Body of pancreas (tissue), 4 donors: ENCODE measurements around the gene EPOP.

Source experiments
- CTCF ChIP-seq, 7 experiments: fragments of 450-650 bp in 4 of 7; fragments of 200-600 bp in 3 of 7; sonication (generic) in 3 of 7; IDR thresholded peaks; one replicate each; pipeline ENCODE4 v1.5.1; 2016 to 2019; ENCODE audit warnings: antibody characterized with exemption in 7 of 7
- POLR2A ChIP-seq, 3 donors: fragments of 450-650 bp; IDR thresholded peaks; one replicate each; pipeline ENCODE4 v1.6.1; 2016; ENCODE audit warnings: antibody characterized with exemption in 3 of 3, mild to moderate bottlenecking in 2 of 3

GRCh38 chr17:38637951-38638350 lies 36.8 kb downstream of the EPOP start:
- TF ChIP-seq CTCF (IDR thresholded peaks at IDR 0.05): no peak
- TF ChIP-seq POLR2A (IDR thresholded peaks at IDR 0.05): no peak
